ENCODE measurements around the gene SWAP70.

The SWAP70 gene

DNA sequence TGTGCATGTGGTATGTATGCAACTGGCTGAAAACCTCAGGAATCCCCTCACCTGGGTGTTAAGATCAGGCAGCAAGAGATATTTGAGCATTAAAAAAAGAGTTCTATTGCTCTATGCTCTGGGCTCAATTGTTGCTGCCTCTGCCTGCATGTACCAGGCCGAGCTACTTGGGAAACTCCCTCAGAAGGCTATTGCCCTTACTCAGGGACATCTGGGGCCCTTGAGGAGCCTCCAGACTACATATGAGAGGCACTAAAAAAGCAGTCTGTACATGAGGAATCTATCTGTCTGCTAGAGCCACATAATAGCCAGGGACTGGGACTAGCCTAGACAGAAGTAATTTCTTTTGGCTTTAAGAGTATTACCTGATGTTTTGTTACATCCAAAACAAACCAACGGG, 120.1 kb downstream of the SWAP70 start:
- Histone ChIP-seq H3K4me3 (ENCODE audit: low read depth, low read length) (no peak overlapping the region), H3K27me3 (ENCODE audit: insufficient read depth, low read depth, severe bottlenecking) (no peaks in the 10 kb centered on the region), H3K27ac (no peak overlapping the region), H3K36me3 (peaks cover 25% of the 10 kb centered on the region), H3K9me3 (ENCODE audit: severe bottlenecking) (no peaks in the 10 kb centered on the region)
- DNase-seq, result no peak
- TF ChIP-seq, protein P1, sequence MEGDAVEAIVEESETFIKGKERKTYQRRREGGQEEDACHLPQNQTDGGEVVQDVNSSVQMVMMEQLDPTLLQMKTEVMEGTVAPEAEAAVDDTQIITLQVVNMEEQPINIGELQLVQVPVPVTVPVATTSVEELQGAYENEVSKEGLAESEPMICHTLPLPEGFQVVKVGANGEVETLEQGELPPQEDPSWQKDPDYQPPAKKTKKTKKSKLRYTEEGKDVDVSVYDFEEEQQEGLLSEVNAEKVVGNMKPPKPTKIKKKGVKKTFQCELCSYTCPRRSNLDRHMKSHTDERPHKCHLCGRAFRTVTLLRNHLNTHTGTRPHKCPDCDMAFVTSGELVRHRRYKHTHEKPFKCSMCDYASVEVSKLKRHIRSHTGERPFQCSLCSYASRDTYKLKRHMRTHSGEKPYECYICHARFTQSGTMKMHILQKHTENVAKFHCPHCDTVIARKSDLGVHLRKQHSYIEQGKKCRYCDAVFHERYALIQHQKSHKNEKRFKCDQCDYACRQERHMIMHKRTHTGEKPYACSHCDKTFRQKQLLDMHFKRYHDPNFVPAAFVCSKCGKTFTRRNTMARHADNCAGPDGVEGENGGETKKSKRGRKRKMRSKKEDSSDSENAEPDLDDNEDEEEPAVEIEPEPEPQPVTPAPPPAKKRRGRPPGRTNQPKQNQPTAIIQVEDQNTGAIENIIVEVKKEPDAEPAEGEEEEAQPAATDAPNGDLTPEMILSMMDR (IDR thresholded peaks at IDR 0.05; ENCODE audit: low read depth, low read length), result no peak

GRCh38 chr11:9784602-9785315, 120.9 kb downstream of the SWAP70 start:
- Histone ChIP-seq H3K27ac (no peak overlapping the region), H3K27me3 (ENCODE audit: insufficient read depth, low read depth, severe bottlenecking) (no peaks in the 10 kb centered on the region), H3K36me3 (peaks cover 18% of the 10 kb centered on the region), H3K4me3 (ENCODE audit: low read depth, low read length) (no peak overlapping the region), H3K9me3 (ENCODE audit: severe bottlenecking) (no peaks in the 10 kb centered on the region)
- DNase-seq, result no peak
- TF ChIP-seq, protein P1 (IDR thresholded peaks at IDR 0.05; ENCODE audit: low read depth, low read length), result no peak

DNA sequence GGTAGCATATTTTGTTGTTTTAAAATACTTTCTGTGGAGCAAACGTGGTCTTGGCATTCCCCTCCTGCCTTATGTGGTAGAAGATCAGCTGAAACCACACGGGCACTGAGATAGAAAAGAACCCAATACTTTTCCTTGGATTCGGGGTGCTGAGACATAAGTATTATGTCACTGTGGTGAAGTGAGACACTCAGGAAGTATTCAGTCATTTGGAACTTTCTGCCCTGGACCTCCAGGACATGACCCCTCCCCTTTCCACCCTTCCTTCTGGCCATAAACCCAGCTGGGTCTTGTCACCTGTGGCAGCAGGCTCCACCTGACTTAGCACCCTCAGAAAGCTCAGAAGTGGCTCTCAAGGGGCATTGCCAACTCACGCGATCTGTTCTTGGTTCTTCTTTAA, 123.4 kb downstream of the SWAP70 start:
- H3K9me3 ChIP-seq (ENCODE audit: severe bottlenecking), result no peaks in the 10 kb centered on the region
- DNase-seq, result no peak
- TF ChIP-seq, protein P1 (IDR thresholded peaks at IDR 0.05; ENCODE audit: low read depth, low read length), result no peak
- H3K36me3 ChIP-seq, result peaks cover 9% of the 10 kb centered on the region
- no peak overlapping the region for H3K4me3 ChIP-seq (ENCODE audit: low read depth, low read length)
- H3K27me3 ChIP-seq (ENCODE audit: insufficient read depth, low read depth, severe bottlenecking), result no peaks in the 10 kb centered on the region
- H3K27ac ChIP-seq, result no peak overlapping the region

GRCh38 chr11:9787981-9788521, 124.2 kb downstream of the SWAP70 start:
- TF ChIP-seq, protein P1 (IDR thresholded peaks at IDR 0.05; ENCODE audit: low read depth, low read length), result no peak
- no peaks in the 10 kb centered on the region for H3K9me3 ChIP-seq (ENCODE audit: severe bottlenecking)
- DNase-seq, result no peak
- no peak overlapping the region for H3K4me3 ChIP-seq (ENCODE audit: low read depth, low read length)
- H3K36me3 ChIP-seq, result peaks cover 9% of the 10 kb centered on the region
- no peaks in the 10 kb centered on the region for H3K27me3 ChIP-seq (ENCODE audit: insufficient read depth, low read depth, severe bottlenecking)
- no peak overlapping the region for H3K27ac ChIP-seq

GRCh38 chr11:9789910-9790309, 126.0 kb downstream of the SWAP70 start:
- no peak for DNase-seq
- Histone ChIP-seq H3K27ac (no peak overlapping the region), H3K4me3 (ENCODE audit: low read depth, low read length) (no peak overlapping the region), H3K27me3 (ENCODE audit: insufficient read depth, low read depth, severe bottlenecking) (no peaks in the 10 kb centered on the region), H3K36me3 (peaks cover 9% of the 10 kb centered on the region), H3K9me3 (ENCODE audit: severe bottlenecking) (no peaks in the 10 kb centered on the region)
- TF ChIP-seq, protein P1 (IDR thresholded peaks at IDR 0.05; ENCODE audit: low read depth, low read length), result no peak
